Ramos (cell line): ENCODE data around the gene SLC35G3.
"Not testable (repeated sequence)": the region's sequence is repeated elsewhere in the genome, so short reads cannot be mapped to it uniquely, and the experiment has no call there.

Experiments
- in situ Hi-C: fragments of 300-500 bp; cut with MboI; formaldehyde crosslinking; loops from one replicate; pipeline ENCODE4 v1.14.3; 2022; ENCODE audit warnings: low sequenced_read_pairs; ENCODE audit not compliant: unreplicated experiment

Gene SLC35G3

DNA sequence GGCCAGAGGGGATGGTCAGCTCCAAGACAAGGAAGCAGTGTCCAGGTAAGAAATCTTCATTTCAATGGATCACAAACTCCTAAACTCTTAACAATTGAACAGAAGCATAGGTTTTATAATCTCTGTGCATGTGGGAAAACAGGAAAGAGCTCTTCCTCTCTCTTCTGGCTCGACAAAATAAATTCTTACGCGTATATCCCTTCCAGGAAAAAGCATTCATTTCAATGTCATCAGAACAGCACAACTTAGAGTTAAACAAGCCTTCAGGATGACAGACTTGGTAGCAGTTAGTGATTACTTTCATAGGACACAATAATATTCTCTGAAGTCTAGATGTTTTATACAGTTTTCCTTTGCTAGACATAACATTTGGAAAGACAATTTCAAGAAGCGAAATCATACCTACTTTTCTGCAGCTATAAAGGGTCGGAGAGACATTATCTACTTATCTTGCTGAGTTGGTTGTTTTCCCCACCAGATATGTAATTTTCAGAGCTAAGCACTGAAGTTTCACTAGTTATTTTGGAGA is 19.3 kb upstream of the SLC35G3 start:
- in situ Hi-C loops, result no loop called here

DNA sequence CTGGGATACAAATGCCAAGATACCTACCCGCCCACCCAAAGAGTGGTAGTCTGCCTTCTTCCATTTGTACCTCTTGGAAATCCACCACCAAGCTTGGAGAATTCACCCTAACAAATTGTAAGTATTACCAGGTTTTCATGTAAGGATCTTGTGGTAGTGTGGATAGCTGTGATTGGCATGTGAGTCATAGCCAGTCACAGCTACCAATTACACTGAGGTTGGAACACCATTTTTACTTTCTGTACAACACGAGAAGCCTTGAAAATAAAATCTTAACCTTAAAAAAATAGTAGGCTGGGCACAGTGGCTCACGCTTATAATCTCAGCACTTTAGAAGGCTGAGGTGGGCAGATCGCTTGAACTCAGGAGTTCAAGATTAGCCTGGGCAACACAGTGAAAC is 18.5 kb upstream of the SLC35G3 start:
- in situ Hi-C loops, result no loop called here

DNA sequence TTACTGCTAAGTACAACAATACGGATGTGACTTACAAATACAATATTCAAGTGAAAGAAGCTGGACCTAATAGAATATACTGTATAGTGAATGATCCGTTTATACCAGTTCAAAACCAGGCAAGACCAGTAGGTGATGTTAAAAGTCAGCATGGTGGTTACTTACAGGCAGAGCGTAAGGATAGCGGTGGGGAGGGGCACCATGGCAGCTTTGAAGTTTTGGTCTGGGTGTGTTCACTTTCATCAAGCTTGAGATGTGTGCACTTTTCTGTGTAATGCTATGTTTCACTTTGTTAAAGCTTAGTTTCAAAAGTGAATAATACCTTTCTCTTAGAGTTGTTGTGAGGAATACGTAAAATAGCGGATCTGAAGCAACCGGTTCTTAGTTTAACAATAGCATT is 16.5 kb upstream of the SLC35G3 start:
- in situ Hi-C loops, result no loop called here

DNA sequence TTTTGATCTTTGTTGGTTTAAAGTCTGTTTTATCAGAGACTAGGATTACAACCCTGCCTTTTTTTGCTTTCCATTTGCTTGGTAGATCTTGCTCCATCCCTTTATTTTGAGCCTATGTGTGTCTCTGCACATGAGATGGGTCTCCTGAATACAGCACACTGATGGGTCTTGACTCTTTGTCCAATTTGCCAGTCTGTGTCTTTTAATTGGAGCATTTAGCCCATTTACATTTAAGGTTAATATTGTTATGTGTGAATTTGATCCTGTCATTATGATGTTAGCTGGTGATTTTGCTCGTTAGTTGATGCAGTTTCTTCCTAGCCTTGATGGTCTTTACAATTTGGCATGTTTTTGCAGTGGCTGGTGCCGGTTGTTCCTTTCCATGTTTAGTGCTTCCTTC is 8.4 kb upstream of the SLC35G3 start:
- in situ Hi-C loops, result not testable (repeated sequence)

DNA sequence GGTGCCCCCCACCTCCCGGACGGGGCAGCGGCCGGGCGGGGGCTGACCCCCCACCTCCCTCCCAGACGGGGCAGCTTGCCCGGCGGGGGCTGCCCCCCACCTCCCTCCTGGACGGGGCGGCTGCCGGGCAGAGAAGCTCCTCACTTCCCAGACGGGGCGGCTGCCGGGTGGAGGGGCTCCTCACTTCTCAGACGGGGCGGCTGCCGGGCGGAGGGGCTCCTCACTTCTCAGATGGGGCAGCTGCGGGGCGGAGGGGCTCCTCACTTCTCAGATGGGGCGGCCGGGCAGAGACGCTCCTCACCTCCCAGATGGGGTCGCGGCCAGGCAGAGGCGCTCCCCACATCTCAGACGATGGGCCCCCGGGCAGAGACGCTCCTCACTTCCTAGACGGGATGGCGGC is 869 bp upstream of the SLC35G3 start:
- in situ Hi-C loops, result not testable (repeated sequence)

DNA sequence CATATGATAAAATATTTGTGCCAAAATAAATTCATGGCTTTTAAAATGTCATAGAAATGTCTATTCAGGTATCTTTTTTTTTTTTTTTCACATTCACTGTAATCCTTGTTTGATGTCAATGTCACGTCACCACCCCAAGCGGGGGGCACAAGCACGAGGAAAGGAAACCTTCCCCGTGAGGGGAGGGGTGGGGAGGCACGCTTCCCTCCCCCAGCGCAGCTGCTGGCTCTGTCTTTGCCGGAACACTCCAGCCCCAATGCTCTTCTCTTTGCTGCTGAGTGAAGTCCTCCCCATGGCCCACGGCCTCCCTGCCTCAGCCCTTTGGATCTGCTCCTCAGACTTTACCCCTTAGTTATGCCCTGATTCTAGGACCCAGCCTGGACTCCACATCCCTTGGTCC is 1.5 kb downstream of the SLC35G3 start:
- in situ Hi-C loops, result no loop called here

DNA sequence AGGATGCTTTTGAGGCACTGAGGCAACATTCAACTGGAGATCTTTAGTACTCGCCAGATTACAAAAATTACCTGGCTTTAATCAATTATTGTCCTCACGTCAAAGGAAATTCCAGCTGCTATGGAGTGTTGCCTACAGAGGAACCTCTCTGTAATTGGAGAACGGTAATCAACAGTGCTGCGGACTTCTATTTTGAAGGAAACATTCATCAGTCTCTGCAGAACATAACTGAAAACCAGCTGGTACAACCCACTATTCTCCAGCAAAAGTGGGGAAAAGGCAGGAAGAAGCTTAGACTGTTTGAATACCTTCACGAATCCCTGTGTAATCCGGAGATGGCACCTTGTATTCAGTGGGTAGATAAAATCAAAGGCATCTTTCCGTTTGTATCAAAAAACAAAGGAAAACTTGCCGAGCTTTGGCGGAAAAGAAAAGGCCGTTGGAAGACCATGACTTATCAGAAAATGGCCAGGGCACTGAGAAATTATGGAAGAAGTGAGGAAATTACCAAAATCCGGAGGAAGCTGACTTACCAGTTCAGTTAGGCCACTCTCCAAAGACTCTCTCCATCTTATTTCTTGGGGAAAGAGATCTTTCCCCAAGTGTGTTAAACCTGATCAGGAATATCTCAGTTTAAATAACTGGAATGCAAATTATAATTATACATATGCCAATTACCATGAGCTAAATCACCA is 3.0 kb downstream of the SLC35G3 start:
- in situ Hi-C loops, result no loop called here

DNA sequence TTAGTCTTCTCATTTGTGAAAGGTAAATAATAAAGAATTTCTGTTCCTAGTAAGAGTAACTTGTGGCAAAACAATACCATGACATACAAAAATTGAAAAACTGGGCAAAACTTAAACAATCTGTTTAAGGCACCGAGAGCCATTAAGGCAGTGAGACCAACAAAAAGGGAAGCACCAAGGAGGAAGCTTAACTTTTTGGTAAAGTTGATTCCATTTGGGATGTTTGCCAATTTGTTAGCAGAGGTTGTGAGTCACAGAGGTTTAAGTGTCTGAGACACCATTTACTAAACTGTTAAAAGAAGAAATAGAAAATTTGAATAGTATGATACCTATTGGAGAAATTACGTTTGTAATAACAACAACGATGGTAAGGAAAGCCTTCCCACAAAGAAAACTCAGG is 4.9 kb downstream of the SLC35G3 start:
- in situ Hi-C loops, result no loop called here

DNA sequence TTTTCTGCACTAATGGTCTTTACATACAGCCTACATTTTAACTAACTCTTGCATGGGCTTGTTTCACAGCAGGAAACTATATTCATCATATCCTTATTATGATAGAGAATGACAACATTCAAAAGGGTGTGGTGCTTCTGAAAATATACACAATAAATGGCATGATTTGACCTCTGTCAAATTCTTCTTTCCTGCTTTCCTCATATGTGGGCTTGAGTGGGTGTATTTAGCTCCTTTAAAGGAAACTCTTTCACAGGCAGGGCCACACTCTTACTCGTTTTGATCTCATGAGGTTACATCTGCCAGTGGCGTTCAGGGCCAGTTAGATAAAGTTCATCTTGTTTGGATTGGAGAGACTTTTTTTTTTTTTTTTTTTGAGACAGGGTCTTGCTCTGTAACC is 6.1 kb downstream of the SLC35G3 start:
- in situ Hi-C loops, result no loop called here

DNA sequence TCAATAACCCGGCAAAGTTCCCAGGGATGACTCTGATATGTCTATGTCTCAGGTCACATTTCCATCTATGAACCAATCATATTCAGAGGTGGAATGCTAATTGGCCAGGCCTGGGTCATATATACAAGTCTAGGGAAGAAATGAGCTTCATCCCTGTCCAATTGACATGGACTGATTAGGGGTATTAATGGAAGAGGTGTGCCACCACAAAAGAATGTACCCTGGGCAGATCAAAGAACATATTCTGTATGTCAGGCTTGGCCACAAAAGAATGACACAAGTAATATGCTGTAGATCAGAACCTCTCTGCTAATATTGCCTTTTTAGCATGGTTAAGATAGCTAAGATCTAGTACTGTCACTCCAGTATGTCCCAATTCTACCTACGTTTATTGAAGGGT is 6.7 kb downstream of the SLC35G3 start:
- in situ Hi-C loops, result no loop called here

DNA sequence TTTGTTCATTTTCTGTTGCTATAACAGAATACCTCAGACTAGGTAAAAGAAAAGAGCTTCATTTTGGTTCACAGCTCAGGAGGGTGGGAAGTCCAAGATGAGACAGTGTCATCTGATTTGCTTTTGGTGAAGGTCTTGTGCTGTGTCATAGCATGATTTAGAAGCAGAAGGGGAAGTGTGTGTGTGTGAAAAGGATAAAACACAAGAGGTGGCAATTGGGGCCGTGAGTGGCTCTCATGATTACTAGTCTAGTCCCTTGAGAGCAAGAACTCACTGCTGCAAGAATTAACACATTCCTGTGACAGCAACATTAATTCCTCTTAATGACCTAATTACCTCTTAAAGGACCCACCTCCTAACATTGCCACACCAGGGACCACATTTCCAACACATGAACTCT is 8.3 kb downstream of the SLC35G3 start:
- in situ Hi-C loops, result no loop called here

DNA sequence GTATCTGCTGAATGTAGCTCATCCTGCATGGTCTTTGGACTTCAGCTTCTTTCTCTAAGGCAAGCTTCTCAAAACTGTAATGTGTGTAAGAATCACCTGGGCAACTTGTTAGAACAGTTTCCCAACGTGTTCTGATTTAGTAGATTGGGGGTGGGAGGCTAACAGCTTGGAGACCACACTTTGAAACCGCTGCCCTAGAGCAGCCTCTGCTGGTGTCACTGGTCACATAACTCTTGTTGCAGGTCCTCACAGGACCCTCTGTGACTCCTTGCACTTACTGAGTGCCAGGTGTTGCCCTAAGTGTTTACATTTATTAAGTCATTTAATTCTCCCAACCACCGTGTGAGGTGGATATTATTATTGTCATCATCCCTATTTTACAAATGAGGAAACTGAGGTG is 9.9 kb downstream of the SLC35G3 start:
- in situ Hi-C loops, result no loop called here

DNA sequence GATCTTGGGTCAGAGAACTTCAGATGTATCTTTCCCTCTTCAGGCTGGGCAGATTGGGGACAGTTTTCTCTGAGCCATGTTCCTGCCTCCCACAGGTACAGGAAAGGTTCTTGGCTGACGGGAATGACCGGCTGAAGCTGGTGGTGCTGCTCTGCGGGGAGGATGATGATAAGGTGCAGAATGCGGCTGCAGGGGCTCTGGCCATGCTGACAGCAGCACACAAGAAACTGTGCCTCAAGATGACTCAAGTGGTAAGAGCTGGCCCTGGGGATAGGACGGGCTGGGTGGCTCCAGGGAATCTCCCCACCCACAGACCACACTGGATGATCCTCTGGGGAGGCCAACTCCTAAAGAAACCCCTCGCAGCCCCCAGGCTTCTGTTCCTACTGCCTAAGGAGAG is 10.9 kb downstream of the SLC35G3 start:
- in situ Hi-C loops, result no loop called here

DNA sequence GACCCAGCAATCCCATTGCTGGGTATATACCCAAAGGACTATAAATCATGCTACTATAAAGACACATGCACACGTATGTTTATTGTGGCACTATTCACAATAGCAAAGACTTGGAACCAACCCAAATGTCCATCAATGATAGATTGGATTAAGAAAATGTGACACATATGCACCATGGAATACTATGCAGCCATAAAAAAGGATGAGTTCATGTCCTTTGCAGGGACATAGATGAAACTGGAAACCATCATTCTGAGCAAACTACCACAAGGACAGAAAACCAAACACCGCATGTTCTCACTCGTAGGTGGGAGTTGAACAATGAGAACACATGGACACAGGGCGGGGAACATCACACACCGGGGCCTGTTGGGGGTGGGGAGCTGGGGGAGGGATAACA is 14.8 kb downstream of the SLC35G3 start:
- in situ Hi-C loops, result not testable (repeated sequence)

DNA sequence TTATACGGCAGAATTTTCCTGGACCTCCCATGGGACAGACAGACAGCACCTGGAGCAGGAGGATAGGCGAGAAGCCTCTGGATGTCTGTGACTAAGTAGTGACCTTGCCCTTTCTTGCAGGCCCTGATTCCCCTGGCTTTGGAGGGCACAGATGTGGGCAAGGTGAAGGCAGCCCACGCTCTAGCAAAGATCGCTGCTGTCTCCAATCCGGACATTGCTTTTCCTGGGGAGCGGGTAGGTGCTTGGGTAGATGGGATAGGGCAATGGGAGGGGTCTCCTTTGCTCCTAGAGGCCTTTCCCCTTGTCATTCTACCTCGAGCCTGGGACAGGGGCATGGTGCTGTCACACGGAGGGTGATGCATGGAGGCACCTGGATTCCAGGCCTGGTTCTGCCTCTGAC is 17.3 kb downstream of the SLC35G3 start:
- in situ Hi-C loops, result no loop called here

DNA sequence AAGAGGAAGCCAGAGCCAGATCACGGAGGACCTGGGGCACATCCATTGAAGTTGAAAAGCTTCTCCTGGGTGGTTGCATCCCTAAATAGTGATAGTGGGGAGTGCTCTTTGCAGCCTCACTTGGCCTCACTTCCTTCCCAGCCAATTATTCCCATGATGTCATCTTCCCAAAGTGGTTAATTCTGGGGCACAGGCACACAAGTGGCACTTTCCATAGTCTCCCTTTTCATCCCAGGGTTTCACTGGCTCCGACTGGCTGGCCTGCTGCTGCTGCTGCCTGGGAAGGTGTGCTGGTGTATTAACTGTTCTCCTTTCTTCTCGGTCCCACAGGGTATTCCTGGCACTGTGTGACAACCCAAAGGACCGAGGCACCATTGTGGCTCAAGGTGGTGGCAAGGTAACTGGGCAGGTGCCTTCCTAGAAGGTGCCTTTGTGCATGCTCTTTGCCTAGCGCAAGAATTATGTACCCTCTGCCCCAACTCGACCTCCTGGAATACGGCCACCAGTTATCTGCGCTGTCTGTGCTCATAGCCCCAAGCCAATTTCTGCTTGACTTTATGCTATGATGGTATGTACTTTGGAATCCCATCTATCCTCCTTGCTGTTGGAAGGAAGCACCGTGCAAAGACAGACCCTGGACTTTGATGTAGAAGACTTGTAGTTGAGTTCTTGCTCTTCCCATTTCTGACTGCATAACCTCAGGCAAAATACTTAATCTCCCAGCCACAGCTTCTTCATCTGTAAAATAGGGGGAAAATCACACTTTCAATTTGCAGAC is 18.4 kb downstream of the SLC35G3 start:
- in situ Hi-C loops, result no loop called here

DNA sequence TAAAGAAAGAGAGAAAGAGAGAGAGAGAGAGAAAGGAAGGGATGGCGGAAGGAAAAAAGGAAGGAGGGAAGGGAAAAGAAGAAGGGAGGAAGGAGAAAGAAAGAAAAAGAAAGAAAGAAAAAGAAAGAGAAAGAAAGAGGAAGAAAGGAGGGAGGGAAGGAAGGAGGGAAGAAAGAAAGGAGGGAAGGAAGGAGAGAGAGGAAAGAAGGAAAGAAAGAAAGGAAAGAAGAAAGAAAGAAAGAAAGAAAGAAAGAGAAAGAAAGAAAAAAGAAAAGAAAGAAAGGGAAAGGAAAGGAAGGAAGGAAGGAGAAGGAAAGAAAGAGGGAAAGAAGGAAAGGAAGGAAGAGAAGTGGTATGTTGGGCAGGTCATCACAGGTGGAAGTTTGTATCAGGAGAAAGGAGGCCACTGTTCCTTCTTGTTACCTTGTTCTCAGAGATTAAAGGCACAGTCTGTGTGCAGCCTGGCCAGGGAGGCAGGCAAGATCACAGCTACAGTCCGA is 19.3 kb downstream of the SLC35G3 start:
- in situ Hi-C loops, result no loop called here

DNA sequence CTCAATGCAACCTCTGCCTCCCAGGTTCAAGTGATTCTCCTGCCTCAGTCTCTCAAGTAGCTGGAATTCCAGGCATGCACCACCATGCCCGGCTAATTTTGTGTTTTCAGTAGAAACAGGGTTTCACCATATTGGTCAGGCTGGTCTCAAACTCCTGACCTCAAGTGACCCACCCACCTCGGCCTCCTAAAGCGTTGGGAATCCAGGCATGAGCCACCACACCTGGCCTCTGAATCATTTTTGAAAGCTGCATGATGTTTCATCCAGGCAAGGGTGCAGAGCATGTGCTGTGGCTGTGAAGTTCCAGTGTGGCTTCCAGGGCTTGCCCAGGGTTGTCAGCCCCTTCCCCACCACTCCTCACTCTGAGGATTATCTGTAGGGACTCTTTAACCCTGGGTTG is 21.9 kb downstream of the SLC35G3 start:
- in situ Hi-C loops, result not testable (repeated sequence)

DNA sequence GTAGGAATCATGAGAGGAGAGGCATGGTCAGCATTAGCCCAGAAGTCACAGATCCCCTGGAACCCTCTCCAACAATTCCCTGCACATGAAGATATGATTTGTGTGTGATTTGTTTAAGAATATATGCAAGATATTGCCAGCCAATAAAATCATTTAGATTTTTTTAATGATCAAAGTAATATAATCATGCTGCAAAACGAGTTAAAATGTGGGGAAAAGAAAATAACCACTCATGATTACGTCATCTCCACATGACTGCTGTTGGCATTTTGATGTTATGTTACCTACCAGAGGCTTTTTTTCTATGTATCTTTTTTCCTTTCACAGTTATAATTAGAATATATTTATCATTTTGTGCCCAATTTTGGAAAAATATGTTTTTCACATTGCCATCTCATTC is 22.4 kb downstream of the SLC35G3 start:
- in situ Hi-C loops, result no loop called here

DNA sequence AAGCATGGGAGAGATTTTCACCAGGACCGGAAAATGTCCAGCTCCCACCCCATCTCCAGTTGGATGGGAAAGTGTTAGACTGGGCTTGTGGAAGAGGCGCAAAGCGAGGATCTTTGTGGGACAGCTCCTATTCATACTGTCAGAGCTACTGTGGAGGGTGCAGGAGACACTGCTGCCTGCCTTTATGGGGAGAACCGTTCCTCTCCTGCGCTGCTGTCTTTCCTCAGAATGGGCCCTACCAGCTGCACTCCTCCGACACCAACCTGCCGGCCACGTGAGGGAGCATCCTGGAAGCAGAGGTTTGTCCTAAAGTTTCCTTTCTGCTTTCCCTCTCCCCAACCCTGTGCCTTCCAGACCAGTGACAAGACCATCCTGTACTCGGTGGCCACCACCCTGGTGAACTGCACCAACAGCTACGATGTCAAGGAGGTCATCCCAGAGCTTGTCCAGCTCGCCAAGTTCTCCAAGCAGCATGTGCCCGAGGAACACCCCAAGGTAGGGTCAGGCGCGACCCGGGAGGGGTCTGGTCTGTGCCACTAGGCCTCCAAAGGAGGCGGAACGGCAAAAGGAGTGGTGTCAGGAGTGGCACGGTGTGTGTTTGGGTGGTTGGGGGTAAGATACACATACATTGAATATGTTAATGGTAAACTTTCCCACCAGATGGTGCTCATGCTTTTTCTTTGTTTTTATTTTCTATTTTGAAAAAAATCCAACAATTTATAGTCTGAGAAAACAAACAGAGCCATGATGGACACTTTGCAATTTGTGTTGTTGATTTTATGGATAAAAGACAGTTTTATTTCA is 23.0 kb downstream of the SLC35G3 start:
- in situ Hi-C loops, result no loop called here
